ENCODE measurements around the gene LPCAT2.

Gene LPCAT2

DNA sequence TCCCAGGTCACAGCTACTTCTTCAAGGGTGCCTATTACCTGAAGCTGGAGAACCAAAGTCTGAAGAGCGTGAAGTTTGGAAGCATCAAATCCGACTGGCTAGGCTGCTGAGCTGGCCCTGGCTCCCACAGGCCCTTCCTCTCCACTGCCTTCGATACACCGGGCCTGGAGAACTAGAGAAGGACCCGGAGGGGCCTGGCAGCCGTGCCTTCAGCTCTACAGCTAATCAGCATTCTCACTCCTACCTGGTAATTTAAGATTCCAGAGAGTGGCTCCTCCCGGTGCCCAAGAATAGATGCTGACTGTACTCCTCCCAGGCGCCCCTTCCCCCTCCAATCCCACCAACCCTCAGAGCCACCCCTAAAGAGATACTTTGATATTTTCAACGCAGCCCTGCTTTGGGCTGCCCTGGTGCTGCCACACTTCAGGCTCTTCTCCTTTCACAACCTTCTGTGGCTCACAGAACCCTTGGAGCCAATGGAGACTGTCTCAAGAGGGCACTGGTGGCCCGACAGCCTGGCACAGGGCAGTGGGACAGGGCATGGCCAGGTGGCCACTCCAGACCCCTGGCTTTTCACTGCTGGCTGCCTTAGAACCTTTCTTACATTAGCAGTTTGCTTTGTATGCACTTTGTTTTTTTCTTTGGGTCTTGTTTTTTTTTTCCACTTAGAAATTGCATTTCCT lies 3.4 kb upstream of the LPCAT2 start:
- DNase-seq = no peak

DNA sequence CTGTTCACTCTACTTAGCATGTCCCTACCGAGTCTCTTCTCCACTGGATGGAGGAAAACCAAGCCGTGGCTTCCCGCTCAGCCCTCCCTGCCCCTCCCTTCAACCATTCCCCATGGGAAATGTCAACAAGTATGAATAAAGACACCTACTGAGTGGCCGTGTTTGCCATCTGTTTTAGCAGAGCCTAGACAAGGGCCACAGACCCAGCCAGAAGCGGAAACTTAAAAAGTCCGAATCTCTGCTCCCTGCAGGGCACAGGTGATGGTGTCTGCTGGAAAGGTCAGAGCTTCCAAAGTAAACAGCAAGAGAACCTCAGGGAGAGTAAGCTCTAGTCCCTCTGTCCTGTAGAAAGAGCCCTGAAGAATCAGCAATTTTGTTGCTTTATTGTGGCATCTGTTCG lies 2.8 kb upstream of the LPCAT2 start:
- DNase-seq = no peak

DNA sequence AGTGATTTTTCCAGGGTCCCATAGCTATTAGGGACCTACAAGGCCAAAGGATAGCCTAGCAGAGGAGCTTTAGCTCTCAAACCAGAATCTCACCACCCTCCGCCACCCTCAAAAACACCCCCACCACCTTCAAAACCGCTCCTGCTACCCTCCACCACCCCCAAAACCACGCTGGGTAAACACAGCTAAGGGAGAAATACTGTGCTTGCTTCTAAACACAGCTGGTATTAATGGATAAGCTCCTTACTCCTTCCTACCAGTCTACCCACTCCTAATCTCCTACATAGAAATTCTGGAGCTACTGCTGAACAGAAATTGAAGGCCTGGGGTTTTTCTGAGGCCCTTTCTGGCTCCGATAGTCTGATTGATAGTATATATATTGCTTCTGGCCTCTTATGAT lies 2.2 kb upstream of the LPCAT2 start:
- DNase-seq = no peak

DNA sequence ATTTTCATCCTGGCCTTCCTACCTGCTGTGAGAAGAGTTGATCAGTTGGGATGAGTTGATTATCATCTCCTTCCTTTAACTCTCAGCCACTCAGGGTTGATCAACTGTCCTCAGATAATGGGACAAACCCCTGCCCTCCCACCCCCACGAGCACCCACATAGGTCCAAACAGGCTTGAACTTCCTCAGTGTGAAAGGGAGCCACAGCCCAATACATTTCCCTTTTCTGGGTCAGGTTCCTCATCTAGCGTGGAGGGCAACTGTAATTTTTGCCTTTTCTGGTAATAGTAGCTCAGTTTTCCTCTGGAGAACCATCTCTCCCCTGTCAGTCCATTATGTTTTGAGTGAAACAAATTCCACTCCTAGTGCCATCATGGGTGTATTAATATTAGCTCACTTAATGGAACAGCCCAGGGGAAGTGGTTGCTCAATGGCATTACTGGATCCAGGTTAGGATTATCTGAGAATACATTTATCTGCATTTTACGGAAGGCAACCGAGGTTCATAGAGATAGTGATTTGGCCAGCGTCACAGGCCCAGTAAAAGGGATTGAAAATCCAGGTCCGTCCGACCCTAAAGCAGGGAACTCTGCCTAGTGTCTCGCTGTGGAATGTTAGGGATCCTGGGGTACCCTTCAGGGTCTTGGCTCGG lies 476 bp upstream of the LPCAT2 start:
- DNase-seq = no peak

DNA sequence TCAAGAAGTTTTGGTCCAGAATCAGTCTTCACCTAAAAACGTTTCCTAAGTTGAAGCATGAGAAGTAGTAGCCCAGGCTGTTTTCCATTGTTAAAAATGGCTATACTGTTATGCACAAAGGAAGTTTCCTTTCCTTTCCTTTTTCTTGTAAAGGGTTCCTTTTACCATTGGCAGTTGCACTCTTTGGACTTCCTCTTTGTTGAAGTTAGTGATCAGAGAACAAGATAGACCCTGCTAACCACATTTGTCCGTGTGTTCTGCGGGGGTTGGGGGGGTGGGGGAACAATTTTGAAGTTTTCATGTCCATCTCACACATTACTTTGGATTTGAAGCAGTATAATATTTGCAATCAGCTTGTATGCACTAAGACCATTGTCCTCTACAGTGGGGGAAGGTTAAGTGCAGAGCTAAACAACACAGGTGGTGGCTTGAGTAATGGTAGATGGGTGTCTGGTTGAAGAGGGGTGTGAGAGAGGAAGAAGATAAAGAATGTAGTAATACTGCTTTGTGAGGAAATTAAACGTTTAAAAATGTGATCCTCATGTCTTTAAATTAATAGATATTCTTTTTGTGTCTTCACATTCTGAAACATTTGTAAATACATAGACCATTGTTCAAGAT lies 1.4 kb downstream of the LPCAT2 start:
- no peak for DNase-seq

DNA sequence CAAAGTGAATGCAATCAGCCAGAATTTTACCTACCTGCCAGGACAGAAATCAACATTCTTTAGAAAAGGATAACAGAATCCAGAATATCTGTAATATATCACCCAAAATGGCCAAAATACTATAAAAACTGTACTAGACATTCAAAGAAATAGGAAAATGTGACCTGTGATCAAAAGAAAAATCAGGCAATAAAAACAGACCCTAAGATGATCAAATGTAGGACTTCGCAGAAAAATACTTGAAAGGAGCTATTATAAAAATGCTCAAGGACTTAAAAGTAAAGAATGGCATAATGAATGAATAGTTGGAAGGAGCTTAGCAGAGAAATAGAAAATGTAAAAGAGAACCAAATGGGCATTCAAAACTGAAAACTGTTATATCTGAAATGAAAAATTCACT lies 4.1 kb downstream of the LPCAT2 start:
- DNase-seq = no peak

DNA sequence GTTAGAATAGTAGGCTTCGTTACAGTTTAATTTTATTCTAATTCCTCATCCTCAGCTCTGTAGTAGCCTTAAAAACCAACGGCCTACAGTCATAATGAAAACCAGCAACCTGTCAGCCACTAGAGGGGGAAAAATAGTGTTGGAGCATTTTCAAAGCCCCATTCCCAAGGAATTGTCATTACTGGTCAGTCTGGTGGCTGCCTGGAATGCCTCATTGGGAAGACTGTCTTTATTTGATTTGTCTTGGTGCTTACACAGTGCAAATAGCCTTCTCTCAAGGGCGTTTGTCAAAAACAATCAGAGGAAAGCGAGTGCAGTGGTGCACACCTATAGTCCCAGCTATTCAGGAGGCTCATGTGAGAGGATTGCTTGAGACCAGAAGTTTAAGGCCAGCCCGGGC lies 4.7 kb downstream of the LPCAT2 start:
- no peak for DNase-seq

DNA sequence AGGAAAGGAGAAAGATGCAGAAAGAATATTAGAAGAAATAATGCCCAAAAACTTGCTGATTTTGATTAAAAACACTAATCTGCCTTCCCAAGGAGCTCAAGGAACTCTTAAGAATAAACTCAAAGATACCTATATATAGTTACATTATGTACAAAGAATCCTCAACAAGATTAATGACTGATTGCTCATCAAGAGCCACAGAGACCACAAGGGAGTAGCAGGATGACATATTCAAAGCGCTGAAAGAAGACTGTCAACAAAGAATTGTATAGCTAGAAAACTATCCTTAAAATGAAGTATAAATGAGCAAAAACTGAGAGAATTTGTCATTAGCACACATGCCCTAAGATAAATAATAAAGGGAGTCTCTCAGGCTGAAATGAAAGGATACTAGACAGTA lies 6.2 kb downstream of the LPCAT2 start:
- DNase-seq = no peak

DNA sequence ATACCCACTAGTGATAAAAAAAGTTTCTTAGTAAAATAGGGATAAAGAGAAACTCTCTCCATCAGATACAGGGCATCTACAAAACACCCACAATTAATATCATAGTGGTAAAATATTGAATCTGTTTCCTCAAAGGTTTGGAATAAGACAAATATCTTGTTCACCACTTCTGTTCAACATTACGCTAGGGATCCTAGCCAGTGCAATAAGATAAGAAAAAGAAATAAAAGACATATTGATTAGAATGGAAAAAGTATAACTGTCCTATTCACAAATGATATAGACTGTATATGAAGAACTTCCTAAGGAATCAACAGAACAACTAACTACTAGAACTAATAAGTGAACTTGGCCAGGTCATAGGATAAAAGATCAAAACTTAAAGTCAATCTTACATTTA lies 12.9 kb downstream of the LPCAT2 start:
- DNase-seq = no peak

DNA sequence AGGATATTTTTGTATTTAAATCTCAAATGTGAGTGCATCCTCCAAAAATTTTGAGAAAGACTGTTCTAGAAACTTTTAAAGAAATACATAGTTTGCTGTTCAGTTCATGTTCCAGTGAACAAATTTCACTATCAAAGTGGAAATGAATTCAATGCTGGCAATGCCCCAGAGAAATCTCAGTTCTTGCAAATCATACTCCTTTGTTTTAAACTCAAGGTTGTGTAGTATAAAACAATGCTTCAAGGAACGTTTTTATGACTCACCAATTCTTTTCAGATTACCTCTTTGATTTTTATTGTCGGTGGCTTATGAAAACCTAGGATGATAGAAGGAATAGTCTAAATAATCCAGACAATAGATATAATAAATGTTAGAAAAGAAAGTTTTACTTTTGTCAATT lies 17.6 kb downstream of the LPCAT2 start:
- no peak for DNase-seq

DNA sequence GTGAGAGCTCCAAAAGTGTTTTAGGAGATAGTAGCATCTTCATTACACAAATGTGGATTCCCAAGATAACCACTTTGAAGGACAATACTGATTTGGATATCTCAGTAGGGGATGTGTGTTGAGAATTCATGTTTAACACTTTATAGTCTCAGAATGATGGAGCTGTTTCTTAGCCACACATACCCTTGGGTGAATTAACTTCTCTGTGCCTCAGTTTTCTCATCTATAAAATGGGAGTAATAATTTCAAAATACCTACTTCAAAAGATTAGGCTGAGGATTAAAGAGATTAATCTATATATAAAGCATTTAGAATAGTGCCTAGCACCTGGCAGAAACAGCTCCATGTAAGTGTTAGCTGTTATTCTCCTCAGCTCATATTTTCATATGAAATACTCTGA lies 19.0 kb downstream of the LPCAT2 start:
- no peak for DNase-seq

DNA sequence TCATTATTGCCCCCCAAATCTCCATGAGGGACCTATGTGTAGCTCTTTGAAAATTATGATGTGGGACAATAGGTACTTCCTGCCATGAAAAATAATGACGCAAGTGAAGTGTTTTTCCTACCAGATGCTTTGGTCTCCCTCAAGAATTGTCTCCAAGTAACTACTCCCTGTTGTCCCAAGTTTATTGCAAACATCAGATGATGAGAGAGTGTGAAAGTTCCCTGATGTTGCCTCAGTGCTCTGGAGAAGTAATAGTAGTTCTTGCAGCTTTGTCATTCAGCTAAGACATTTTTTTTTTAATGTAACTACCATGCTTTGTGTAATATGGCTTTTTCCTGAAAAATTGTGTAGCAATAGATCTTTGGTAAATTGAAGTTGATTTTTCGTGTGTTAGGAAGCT lies 20.1 kb downstream of the LPCAT2 start:
- DNase-seq = no peak

DNA sequence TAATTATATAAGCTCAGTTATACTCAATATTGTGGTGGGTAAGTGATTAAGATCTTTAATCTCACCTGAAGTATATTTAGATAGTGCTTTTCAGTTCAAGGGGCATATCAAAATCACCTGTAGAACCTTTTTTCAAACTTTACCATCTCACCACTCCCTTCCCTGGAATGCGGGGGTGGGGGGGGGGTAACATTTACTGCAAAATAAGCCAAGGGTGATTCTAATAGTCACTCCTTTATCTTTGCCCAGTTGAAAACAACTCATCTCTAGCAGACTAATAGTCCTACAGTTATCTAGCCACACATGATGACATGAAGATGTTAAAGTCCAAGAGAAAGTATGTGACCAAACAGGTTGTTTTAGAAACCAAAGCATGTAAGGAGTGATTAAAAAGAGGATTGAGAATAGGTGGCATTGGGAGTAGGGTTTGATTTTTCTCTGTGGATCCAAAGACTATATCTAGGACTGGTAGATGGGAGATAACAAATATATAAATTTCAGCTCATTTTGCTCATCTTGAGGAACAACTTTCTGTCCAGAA lies 21.5 kb downstream of the LPCAT2 start:
- no peak for DNase-seq

DNA sequence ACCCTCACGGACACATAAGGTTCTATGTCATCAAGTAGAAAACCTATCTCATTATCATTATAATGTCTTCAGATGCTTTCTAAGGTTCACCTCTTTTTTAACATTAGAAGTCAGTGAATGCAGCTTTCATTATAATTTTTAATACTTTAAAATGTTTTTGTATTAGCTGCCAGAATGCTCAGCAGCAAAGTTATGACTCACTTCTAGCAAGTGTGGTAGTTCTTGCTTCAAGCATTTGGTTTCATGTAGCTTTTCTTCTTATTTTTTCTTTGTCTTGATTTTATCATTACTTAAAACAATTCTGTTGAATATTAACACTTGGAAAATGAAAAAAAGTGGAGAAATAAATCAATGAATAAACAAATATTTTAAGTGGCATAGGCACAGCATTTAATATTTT lies 23.4 kb downstream of the LPCAT2 start:
- DNase-seq = no peak

DNA sequence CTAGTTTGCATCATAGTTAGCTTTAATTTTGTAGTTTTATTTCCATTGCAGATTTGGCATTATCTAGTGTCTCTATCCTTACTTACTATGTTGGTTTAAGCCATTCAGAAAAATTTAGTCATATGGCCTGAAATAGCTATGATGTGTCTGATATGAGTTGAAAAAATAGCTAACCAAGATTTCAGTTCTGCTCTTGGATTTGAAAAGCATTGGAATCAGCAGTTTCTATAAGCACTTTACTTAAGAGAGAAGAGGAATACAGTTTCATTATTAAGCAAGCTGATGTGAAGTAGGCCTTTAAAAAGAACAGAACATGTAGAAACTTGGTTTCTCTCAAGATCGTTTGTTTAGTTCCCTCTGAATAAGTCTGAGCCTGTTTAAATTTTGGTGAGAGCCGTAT lies 25.9 kb downstream of the LPCAT2 start:
- no peak for DNase-seq

DNA sequence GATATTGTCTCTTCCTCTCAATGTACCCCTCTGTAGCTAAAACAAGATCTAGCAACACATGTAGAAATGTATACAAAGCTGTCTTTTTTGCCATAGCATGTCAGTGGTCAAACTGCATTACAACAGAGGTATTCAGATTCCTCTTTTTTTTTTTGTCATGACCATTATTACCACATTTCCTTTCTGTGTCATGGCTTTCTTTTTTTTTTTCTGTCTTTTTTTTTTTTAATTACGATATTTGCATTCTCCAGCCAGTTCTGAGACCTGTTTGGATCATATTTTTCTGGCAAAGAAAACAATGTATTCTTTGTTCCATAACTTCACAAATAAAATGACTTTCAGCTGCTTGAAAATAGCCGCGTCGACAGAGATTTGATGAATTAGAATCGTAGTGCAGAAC lies 30.2 kb downstream of the LPCAT2 start:
- DNase-seq = no peak

DNA sequence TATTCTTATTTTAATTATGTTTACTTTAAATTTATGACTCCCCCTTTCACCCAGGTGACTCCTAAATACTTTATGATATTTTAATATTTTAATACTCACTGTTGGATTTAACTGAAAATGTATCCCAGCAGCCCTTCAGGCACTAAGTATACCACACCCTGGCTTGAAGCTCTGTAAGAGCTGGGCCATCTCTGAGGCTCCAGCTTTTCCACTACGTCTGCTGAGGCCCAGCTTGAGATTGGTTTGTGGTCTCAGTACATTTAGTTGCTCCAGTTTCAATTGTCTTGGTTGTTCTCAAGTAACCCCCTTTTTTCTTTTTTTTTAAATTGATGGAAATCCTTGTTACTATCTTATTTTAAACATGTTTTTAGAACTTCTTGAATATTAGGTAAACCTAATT lies 30.6 kb downstream of the LPCAT2 start:
- no peak for DNase-seq

DNA sequence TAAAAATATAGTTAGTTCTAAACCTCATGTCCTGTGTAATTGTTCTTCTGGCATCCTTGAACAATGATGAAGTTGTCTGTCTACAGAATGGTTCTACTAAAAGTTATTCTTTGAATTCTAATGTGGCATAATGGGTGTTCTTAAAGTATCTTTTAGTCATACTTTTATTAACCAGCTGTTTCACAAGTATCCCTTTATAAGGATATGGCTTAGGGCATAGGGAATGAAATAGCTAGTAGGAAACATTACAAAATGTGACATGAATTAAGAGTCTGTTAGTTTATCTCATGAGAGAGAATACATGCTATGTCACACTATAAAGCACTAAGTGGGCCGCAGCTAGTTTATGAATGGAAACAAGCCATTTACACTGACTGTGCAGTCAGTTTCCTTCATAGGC lies 31.3 kb downstream of the LPCAT2 start:
- DNase-seq = no peak

DNA sequence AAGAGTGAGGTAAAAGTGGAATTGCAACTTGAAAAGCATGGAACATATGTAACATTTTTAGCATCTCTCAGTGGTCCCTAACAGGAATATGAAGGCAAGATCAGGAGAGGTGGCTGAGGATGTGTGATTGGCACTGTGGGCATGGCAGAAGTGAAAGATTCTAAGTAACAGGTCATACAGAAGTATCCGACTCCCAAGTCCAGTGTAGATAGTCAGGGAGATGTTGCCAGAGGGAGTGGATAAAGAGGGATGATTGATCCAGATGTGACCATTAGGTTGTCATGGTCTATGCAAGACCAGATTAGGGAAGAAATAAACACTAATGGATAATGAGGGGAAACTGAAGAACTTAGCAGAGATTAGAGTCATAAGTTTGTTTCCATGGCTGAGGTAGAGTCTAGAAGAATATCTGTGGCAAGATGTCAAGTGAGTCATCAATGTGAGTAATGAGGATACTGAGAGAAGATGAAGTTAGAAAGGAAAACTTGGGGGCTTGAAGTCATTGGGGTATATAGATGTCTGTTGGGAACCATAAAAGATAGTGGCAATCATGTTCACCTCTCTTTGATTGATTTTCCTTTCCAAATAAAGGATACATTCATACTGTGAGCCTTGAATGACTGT lies 33.7 kb downstream of the LPCAT2 start:
- DNase-seq = no peak

DNA sequence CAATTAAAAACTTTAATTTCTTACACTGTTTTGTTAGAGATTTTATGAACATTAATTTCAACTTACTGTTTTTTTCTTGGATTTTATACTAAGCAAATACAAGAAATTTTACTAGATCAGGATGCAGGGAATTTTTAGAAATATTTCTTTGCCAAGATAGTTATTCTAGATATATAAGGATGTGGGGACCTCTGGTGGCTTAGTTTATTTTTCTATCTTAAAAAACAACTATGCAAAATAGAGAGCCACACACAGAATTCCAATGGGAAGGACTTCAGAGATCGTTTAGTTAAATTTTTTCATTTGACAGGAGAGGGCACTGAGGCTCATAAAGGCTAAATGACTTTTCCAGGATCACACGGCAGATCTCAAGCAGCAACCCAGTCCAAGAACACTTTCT lies 34.6 kb downstream of the LPCAT2 start:
- no peak for DNase-seq

DNA sequence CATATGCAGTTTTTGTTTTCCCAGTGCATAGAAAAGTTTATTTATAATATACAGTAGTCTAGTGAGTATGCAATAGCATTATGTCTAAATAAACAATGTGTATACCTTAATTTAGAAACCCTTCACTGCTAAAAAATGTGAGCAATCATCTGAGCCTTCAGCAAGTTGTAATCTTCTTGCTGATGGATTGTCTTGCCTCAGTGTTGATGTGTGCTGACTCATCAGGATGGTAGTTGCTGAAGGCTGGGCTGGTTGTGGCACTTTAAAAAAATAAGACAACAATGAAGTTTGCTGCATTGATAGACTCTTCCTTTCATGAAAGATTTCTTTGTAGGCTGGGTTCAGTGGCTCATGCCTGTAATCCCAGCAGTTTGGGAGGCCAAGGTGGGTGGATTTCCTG lies 43.7 kb downstream of the LPCAT2 start:
- no peak for DNase-seq

DNA sequence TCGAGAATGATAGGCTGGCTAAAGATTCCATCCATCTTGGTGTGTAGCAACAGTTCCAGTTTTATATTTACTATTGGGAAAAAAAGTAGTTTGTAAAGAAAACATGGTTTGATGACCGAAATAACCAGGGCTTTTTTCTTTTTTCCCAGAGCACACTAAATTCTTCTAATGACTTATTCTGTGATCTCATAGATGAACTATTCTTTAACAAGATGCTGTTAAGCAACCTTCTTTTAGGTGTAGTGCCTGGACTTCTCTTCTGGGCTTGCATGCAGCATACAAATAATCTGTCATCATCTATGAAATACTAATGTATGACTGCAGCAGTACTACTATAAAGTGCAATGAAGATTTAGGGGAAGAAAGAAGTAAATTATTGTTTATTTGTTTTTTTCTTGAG lies 46.6 kb downstream of the LPCAT2 start:
- DNase-seq = no peak

DNA sequence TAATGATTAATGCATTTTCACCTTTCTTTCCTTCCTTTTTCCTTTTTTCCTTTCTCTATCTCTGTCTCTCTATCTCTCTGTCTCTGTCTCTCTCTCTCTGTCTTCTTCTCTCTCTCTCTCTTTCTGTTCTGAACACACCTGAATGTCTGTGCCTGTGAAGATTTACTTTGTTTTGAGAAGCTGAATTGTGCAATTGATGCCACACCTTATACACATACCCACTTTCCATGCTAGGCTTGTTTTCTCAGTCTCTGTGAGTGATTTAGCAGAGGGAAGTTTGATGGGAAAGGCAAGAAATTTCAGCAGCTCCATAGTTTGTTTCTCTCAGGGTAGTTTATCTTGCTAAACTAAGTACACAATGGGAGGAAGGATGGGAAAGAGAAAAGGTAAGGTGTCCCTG lies 48.3 kb downstream of the LPCAT2 start:
- no peak for DNase-seq

DNA sequence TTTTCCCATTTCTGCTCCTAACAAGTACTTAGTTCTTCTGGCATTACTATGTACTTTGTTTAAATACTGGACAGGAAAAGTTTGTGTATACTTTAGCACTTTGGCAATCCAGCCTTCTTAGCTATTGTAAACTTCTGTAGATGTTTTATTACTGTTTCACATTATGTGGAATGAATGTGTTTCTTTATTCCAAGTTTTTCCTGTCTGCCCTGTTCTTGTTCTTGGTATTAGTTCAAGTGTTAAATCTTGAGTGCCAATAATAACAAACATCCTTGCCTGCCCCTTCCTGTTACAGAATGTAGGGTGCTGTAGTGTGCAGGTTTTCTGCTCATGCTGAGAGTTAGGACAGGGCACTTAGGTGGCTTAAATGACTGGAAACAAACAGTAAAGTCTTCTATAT lies 50.4 kb downstream of the LPCAT2 start:
- DNase-seq = no peak
